GM12873 (cell line): ENCODE results near the gene PTPN14.

ENCODE experiments used
- CTCF ChIP-seq: IDR thresholded peaks from 2 replicates; pipeline ENCODE4 v1.5.1; 2012; ENCODE audit warnings: low read depth, mild to moderate bottlenecking, moderate library complexity, low read length, control low read depth; ENCODE audit not compliant: insufficient read depth; ENCODE audit errors: missing control alignments

PTPN14 gene

GRCh38 chr1:214491468-214492146 lies 59.8 kb downstream of the PTPN14 start:
- no peak for TF ChIP-seq CTCF

- TF ChIP-seq CTCF: no peak
Measured at GRCh38 chr1:214485151-214485550, 66.3 kb downstream of the PTPN14 start.

- no peak for TF ChIP-seq CTCF
Measured at GRCh38 chr1:214476986-214477870, 74.2 kb downstream of the PTPN14 start.

- no peak for TF ChIP-seq CTCF
Measured at GRCh38 chr1:214476229-214476985, 75.0 kb downstream of the PTPN14 start.

GRCh38 chr1:214475746-214476145 lies 75.7 kb downstream of the PTPN14 start:
- no peak for TF ChIP-seq CTCF

- TF ChIP-seq CTCF: no peak
Measured at GRCh38 chr1:214475331-214475730, 76.1 kb downstream of the PTPN14 start.

- no peak for TF ChIP-seq CTCF
Measured at GRCh38 chr1:214474467-214474866, 76.9 kb downstream of the PTPN14 start.
